RWPE2 (cell line): ENCODE data around the gene KRTAP10-3.
"Not testable (repeated sequence)": the region's sequence is repeated elsewhere in the genome, so short reads cannot be mapped to it uniquely, and the experiment has no call there.

Experiments used
- ATAC-seq: fragments of 200-7000 bp; cut with Tn5 transposase; 3 replicates; pipeline ENCODE4 v1.9.1; 2021; ENCODE audit warnings: low read depth
- DNase-seq: peaks from one replicate; pipeline ENCODE4 v3.0.0-alpha.2; 2020; ENCODE audit warnings: low spot score
- H3K27ac ChIP-seq: fragments of 450-650 bp; 2 replicates; pipeline ENCODE4 v1.5.1; 2017; ENCODE audit warnings: mild to moderate bottlenecking; ENCODE audit not compliant: poor library complexity, severe bottlenecking
- H3K27me3 ChIP-seq: fragments of 250-450 bp; sonication (Bioruptor Pico); 2 replicates; pipeline ENCODE4 v1.5.1; 2021; ENCODE audit warnings: mild to moderate bottlenecking, moderate library complexity; ENCODE audit not compliant: insufficient read depth, poor library complexity, severe bottlenecking
- H3K36me3 ChIP-seq: fragments of 250-450 bp; sonication (Bioruptor Pico); 2 replicates; pipeline ENCODE4 v1.5.1; 2020; ENCODE audit warnings: low read depth, mild to moderate bottlenecking, moderate library complexity
- H3K4me1 ChIP-seq: fragments of 250-450 bp; sonication (Bioruptor Pico); 2 replicates; pipeline ENCODE4 v1.5.1; 2021; ENCODE audit warnings: mild to moderate bottlenecking, moderate library complexity; ENCODE audit not compliant: insufficient read depth, poor library complexity, severe bottlenecking
- H3K4me3 ChIP-seq: fragments of 250-450 bp; sonication (Bioruptor Pico); 2 replicates; pipeline ENCODE4 v1.5.1; 2021; ENCODE audit warnings: mild to moderate bottlenecking, moderate library complexity; ENCODE audit not compliant: severe bottlenecking
- H3K9me3 ChIP-seq: fragments of 250-450 bp; sonication (Bioruptor Pico); 2 replicates; pipeline ENCODE4 v1.5.1; 2021; ENCODE audit warnings: mild to moderate bottlenecking, moderate library complexity; ENCODE audit not compliant: severe bottlenecking
- CTCF ChIP-seq: fragments of 450-650 bp; IDR thresholded peaks from one replicate; pipeline ENCODE4 v1.5.1; 2017; ENCODE audit warnings: mild to moderate bottlenecking, moderate library complexity; ENCODE audit not compliant: poor library complexity, severe bottlenecking

KRTAP10-3 gene

GRCh38 chr21:44568261-44568660, 9.7 kb upstream of the KRTAP10-3 start:
- Histone ChIP-seq H3K4me3 (no peak overlapping the region), H3K27ac (no peak overlapping the region), H3K27me3 (no peaks in the 10 kb centered on the region), H3K9me3 (peaks cover 2% of the 10 kb centered on the region), H3K36me3 (no peaks in the 10 kb centered on the region), H3K4me1 (no peaks in the 10 kb centered on the region)
- TF ChIP-seq CTCF: no peak
- no peak for DNase-seq
- ATAC-seq: no peak

- DNase-seq (peak; percentile 51), ATAC-seq (no peak)
- H3K27me3 ChIP-seq: no peaks in the 10 kb centered on the region
- no peak overlapping the region for H3K27ac ChIP-seq
- no peak for TF ChIP-seq CTCF
- H3K4me3 ChIP-seq: no peak overlapping the region
- no peaks in the 10 kb centered on the region for H3K4me1 ChIP-seq
- peaks cover 2% of the 10 kb centered on the region for H3K9me3 ChIP-seq
- H3K36me3 ChIP-seq: no peaks in the 10 kb centered on the region
Observed at GRCh38 chr21:44567481-44568171, 9.0 kb upstream of the KRTAP10-3 start.

GRCh38 chr21:44566403-44566802, 7.8 kb upstream of the KRTAP10-3 start:
- ATAC-seq (no peak), DNase-seq (no peak)
- H3K36me3 ChIP-seq: no peaks in the 10 kb centered on the region
- H3K4me1 ChIP-seq: no peaks in the 10 kb centered on the region
- H3K27me3 ChIP-seq: no peaks in the 10 kb centered on the region
- TF ChIP-seq CTCF: no peak
- H3K27ac ChIP-seq: no peak overlapping the region
- H3K9me3 ChIP-seq: peaks cover 2% of the 10 kb centered on the region
- no peak overlapping the region for H3K4me3 ChIP-seq

GRCh38 chr21:44564886-44565598, 6.4 kb upstream of the KRTAP10-3 start:
- Histone ChIP-seq H3K4me3 (no peak overlapping the region), H3K36me3 (no peaks in the 10 kb centered on the region), H3K9me3 (no peaks in the 10 kb centered on the region), H3K4me1 (no peaks in the 10 kb centered on the region), H3K27me3 (peaks cover 5% of the 10 kb centered on the region), H3K27ac (no peak overlapping the region)
- no peak for ATAC-seq
- DNase-seq: no peak
- TF ChIP-seq CTCF: no peak

- no peaks in the 10 kb centered on the region for H3K4me1 ChIP-seq
- DNase-seq: no peak
- no peak for TF ChIP-seq CTCF
- peaks cover 5% of the 10 kb centered on the region for H3K27me3 ChIP-seq
- no peak overlapping the region for H3K27ac ChIP-seq
- H3K4me3 ChIP-seq: no peak overlapping the region
- no peak for ATAC-seq
- no peaks in the 10 kb centered on the region for H3K9me3 ChIP-seq
- no peaks in the 10 kb centered on the region for H3K36me3 ChIP-seq
Observed at GRCh38 chr21:44564099-44564498, 5.5 kb upstream of the KRTAP10-3 start.

- H3K4me3 ChIP-seq, DNase-seq, H3K4me1 ChIP-seq, H3K9me3 ChIP-seq, H3K27ac ChIP-seq, H3K36me3 ChIP-seq, ATAC-seq: not testable (repeated sequence)
- H3K27me3 ChIP-seq: peaks cover 20% of the 10 kb centered on the region
Observed at GRCh38 chr21:44558329-44558675, 293 bp downstream of the KRTAP10-3 start.
